ENCODE data around the gene ROR2.
"Not testable (repeated sequence)": the region's sequence is repeated elsewhere in the genome, so short reads cannot be mapped to it uniquely, and the experiment has no call there.

ROR2 gene

DNA sequence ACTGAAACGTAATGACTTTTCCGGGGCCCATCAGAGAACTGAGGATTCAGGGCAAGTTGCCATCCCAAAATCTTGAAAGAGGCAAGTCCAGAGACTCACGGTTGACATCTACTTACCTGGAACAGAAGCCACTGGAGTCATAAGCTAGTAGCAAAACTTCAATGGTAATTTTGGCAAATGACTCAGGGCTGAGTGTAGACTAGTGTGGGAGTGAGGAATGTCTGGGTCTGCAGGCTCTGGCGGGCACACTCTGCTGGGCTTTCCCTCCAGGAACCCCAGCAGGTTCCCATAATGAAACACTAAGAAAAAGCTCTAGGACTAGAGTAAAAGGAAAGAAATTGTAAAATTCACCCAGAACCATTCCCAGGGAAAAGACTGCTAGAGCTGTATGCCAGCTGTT is 403.5 kb downstream of the ROR2 start:
- DNase-seq, result no peak

DNA sequence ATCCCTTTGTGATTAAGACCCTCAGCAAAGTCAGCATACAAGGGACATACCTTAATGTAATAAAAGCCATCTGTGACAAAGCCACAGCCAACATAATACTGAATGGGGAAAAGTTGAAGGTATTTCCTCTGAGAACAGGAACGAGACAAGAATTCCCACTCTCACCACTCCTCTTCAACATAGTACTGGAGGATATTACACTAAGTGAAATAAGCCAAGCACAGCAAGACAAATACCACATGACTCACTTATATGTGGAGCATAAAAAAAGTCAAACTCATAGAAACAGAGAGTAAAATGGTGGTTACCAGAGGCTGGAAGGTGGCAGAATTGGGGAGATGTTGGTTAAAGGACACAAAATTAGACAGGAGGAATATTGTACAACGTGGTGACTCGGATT is 408.3 kb downstream of the ROR2 start:
- no peak for DNase-seq

DNA sequence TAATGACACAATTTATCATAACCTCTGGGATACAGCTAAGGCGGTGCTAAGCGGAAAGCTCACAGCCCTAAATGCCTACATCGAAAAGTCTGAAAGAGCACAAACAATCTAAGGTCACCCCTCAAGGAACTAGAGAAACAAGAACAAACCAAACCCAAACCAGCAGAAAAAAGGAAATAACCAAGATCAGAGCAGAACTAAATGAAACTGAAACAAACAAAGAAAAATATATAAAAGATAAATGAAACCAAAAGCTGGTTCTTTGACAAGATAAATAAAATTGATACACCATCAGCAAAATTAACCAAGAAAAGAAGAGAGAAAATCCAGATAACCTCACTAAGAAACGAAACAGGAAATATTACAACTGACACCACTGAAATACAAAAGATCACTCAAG is 409.5 kb downstream of the ROR2 start:
- not testable (repeated sequence) for DNase-seq

DNA sequence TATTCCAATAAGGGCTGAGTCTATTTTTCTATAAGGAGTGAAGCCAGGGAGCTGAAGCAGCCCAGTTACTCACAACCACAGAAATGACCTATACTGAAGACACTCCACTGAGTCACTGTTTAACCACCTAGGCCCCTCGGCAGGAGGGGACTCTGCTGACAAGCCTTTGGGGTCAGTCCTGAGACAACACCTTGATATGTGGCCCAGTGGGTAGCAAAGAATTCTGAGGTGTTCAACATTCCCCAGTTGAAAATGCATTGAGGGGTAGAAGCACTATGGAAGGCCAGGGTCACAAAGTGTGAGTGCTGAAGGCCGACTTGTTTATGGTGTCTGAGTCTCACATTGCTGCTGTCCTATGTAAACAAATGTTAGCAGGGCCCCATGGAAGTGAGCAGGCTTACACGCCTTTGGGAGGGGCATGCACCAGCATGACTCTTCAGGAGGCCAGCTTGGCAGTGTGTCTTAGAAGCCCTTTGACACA is 413.8 kb downstream of the ROR2 start:
- no peak for DNase-seq

DNA sequence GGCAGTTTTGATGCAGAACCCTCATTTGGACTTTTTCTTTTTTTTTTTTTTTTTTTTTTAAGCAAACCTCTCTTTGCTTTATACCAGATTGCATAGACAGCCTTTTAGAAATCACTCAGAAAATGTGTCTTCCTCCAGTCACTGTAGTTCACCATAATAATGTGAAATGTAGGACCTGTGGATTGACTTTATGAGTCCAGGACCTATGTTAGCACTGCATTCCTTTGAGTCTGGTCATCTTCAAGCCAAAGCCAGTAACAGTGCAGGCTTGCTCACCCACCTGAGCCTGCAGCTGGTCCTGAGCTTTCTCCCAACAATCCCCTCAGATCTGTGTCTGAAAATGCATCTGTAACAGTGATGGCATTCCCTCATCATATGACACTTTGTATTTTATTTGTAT is 415.7 kb downstream of the ROR2 start:
- no peak for DNase-seq

DNA sequence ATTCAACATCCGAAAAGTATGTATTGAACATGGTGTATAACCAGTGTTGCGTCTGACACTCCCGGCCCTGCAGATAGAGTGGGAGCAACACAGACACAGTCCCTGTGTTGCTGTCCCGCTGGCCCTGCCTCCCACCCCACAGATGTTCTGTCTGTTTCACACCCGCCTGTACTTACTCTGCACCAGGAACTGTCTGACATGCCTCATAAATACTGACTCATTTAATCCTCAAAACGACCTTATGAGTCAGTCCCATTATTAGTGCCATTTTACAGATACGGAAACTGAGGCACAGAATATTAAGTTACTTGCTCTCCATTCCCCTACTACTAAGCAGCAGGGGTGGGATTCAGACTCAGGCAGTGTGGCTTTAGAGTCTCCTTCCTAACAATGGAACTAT is 416.6 kb downstream of the ROR2 start:
- DNase-seq, result no peak

DNA sequence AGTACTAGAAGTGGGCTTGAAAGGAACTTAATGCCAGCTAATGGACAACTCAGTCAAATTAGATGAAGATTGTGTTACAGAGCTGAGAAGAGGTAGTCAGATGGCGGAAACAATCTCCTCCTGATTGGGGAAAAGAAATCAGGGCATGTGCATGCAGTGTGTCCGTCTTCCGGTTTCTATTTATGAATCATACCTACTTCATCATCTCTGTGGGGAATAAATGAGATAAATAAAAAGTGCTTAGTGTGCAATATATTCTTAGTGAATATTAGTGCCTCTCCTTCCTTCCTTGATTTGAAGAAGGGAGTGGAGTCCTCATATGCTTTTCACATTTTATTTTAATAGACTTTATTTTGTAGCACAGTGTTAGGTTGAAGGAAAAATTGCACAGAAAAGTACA is 417.7 kb downstream of the ROR2 start:
- no peak for DNase-seq

DNA sequence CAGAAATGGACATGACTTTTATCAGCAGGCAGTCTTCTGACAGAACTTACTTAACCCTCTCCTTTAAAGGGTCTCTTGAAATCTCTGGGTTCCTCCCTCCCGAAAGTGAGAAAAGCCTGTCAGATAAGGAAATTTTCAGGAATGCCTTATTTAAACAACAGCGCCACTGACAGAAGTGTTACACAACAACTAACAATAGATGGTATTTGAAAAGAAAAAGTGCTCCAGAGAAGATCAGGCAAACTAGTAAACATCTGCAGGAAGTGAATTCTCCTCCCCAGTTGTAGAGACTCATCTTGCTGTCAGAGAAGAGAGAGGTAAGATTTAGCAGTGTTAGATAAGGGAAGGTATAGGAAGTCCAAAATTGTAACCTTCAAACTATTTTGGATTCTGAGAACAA is 419.2 kb downstream of the ROR2 start:
- DNase-seq, result no peak

DNA sequence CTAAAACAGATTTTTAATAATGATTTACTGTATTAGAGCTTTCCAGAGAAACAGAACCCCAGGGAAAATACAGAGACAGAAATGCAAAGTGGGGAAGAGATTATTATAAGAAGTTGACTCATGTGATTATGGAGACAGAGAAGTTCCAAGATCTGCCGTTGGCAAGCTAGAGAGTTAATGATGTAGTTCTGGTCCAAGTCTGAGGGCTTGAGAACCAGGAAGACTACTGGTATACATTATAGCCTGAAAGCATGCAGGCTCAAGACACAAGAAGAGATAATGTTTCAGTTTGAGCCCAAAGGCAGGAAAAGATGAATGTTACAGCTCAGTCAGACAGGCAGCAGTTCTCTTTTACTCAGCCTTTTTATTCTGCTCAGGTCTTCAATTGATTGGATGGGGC is 427.5 kb downstream of the ROR2 start:
- DNase-seq, result no peak

DNA sequence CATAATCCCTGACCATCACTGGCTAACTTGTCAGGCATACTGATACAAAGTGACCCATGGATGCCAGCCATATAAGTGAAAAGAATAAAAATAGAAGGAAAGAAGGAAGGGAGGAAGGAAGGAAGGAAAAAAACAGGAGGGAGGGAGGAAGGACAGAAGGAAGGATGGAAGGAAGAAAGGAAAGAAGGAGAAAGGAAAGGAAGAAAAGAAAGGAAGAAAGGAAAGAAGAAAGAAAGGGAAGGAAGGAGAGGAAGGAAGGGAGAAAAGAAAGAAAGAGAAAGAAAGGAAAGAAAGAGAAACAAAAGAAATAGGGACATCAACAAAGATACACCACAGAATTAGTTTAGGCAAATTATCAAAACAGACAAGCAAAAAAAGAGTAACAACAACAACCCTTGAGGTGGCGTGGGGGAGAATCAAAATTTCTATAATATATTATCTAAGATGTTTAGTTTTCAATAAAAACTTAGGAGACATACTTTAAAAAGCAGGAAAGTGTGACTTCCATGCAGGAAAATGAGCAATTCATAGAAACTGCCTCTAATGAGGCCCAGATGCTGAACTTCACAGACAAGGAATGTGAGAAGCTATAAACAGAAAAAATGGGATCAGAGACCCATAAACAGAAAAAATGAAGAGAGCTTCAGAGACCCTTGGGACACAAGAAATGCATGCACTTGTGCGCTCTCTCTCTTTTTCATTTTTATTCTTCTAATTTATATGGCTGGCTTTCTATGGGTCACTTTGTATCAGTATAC is 430.3 kb downstream of the ROR2 start:
- DNase-seq, result no peak

DNA sequence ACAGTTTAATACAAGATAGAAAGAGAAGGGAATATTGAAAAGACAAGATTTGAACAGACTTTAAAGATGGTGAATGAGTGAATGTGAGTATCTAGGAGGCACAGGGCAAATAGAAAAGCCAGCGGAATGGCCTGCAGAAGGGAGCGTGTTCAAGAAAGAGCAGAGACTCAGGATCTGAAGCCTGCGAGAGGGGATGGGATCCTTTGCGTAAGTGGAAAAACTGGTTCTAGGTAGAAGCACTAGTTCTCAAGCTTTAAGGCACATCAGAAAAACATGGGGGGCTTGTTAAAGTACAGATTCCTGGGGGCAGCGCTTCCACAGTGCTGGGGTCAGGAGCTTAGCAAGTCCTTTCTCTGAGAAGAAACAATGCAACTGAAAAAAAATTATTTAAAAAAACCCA is 431.6 kb downstream of the ROR2 start:
- DNase-seq, result no peak

DNA sequence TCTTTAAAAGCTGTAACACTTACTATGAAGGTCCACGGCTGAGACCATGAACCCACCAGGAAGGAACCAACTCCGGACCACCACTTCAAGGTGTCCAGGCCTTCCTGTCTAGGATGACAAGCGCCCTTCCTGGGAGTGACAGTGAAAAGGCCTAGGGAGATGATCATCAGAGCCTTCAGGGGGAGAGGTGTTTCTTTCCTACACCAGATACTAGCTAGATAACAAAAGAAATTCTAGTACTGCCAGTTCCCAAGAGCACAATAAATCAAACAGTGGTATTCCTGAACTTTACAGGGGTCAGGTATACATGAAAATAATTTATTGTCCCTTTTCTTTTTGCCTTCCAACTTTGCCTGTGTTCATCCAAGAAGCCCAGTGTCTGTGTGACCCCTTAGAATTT is 432.2 kb downstream of the ROR2 start:
- no peak for DNase-seq

DNA sequence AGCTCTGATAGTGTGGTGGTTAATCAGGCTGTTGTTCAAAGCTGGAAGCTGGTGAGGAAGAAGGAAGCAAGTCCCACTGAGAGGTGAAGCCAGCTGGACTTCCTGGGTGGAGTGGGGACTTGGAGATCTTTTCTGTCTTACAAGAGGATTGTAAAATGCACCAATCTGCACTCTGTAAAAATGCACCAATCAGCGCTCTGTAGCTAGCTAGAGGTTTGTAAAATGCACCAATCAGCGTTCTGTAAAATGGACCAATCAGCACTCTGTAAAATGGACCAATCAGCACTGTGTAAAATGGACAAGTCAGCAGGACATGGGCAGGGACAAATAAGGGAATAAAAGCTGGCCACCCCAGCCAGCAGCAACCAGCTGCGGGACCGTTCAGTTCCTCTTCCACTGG is 432.7 kb downstream of the ROR2 start:
- DNase-seq, result not testable (repeated sequence)

DNA sequence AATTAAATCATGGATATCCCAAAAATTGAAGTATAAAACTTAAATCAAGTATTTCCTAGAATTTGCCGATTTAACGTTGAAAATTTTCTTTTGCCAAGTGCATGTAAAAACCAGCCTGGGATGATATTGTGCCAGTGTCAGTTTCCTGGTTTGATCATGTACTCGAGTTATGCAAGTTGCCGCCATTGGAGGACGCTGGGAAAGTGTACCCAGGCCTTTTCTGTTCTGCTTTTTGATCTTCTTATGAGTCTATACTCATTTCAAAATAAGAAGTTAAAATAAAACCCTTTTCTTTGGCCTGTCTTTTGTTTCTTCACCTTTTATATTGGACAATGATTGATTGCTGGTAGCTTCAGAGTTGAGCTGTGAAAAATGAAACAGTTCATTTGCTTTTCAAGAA is 433.3 kb downstream of the ROR2 start:
- DNase-seq, result no peak

DNA sequence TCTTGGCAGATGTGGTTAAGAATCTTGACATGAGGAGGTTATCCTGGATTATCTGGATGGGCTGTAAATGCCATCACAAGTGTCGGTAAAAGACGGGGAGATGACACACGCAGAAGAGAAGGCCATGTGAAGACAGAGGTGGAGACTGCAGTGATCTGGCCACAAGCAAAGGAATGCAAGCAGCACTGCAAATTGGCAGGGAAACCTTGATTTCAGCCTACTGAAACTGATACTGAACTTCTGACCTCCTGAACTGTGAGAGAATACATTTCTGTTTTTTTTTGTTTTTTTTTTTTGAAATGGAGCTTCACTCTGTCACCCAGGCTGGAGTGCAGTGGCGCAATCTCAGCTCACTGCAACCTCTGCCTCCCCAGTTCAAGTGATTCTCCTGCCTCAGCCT is 433.9 kb downstream of the ROR2 start:
- no peak for DNase-seq

DNA sequence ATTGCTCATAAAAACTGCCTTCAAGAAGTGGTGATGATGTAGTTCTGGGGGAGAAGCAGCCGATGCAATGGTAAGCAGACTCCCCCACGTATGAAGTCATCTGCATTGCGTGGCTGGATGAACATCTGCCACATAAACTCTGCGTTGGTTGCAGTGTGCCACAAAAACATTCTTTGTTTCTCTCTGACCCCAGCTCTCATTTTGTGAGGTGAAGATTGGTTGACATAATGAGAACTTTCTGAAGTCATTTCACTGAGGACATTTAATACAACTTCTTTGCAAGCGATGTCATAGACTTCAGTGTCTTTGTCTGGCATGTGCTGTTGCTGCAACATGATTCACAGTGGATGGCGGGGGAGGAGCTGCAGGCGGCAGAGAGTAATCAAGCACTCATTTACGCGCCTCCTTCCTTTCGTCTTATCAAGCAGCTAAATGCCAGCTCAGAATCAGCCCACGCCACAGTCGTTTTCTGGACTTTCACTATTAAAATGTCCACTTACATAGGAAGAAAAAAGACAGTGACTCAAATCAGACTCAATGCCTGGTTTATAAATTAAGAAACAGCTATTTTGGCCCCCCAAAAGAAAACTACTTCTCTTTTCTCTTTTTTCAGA is 434.8 kb downstream of the ROR2 start:
- DNase-seq, result no peak

Data from left hindlimb (tissue), 1 donor.